Stimulated activated CD4-positive, alpha-beta T cell treated with anti-CD3 and anti-CD28 coated beads, Interleukin-4, amount 100 ng/mL, for 4 hours (primary cell): ENCODE data around the gene NAA25.
"Not testable (repeated sequence)": the region's sequence is repeated elsewhere in the genome, so short reads cannot be mapped to it uniquely, and the experiment has no call there.

Source experiments
- DNase-seq, 2 experiments: peaks; one replicate each; pipeline ENCODE4 v3.0.0-alpha.2; 2020

NAA25 gene

DNA sequence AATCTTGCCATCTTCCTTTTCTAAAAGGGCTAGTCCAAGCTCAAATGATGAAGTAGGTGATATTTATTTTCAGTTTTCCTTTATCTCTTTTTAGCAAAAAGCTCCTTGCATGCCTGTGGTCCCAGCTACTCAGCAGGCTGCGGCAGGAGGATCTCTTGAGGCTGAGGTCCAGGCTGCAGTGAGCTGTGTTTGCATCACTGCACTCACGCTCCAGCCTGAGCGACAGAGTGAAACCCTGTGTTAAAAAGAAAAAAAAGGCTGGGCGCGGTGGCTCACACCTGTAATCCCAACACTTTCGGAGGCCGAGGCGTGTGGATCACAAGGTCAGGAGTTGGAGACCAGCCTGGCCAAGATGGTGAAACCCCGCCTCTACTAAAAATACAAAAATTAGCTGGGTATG lies 100.6 kb downstream of the NAA25 start:
- no peak for DNase-seq

DNA sequence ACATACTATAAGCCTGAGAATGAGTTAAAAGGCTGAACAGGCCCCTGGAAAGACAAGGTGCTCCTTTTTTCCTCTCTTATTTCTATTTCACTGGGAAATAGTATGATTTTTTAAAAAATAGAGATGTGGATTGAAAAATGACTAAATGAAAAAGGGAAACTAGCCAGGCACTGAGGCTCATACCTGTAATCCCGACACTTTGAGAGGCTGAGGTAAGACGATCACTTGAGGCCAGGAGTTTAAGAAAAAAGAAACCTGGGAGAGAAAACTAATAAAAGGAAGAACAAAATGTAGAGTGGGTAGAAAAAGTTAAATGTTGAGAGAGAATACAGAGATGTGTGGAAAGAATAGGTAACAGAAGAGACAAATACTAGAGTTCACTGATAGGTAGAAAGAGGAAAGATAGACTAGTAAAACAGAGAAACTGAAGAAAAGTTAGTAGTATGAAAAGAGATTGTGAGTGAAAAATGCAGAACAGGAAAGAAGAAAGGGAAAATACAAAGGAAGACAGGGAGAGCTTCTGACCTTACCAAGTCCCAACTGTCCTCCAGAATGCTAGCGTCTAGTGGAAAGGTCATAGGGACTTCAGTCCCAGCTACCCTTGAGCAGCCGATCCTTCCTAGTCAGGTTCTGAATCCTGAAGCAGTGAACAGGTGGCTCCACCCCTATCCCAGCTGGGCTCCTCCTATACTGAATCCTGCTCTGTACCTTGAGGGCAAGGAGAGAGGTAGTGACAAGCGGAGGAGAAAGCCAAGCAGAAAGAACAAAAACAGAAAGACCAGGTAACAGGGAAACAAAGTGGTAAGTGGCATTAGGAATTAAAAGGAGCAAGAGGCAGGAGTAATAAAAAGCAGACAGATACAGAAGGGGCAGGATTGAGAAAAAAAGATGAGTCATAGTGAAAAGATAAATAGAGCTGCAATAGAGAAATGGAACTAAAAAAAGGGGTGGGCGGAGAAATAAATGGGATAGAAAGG lies 102.9 kb downstream of the NAA25 start:
- DNase-seq = no peak

DNA sequence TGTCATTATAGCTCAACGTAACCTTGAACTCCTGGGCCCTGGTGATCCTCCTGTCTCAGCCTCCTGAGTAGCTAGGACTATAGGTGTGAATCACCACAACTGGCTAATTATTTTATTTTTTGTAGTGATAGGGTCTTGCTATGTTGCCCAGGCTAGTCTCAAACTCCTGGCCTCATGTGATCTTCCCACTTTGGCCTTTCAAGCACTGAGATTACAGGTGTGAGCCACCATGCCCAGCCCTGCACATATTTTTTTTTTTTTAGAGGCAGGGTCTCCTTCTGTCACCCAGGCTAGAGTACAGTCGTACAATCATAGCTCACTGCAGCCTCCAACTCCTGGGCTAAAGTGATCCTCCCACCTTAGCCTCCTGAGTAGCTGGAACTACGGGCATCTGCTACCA lies 104.5 kb downstream of the NAA25 start:
- no peak for DNase-seq

DNA sequence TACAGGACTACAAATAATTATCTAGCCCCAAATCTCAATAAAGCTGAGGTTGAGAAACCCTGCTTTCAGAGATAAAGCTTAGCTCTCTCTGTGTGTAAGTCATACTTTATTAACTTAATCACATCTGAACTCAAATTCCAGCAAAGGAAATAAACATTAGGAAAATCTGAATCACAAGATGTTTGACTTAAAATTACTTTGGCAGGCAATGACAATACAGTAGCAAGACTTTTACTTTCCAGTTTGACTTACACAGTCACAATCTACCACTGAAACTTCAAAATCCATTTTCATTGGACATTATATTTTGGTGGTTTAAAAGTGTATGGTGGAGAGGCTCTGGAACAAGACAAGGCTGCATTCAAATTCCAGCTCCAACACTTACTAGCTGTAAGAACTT lies 107.0 kb downstream of the NAA25 start:
- no peak for DNase-seq

DNA sequence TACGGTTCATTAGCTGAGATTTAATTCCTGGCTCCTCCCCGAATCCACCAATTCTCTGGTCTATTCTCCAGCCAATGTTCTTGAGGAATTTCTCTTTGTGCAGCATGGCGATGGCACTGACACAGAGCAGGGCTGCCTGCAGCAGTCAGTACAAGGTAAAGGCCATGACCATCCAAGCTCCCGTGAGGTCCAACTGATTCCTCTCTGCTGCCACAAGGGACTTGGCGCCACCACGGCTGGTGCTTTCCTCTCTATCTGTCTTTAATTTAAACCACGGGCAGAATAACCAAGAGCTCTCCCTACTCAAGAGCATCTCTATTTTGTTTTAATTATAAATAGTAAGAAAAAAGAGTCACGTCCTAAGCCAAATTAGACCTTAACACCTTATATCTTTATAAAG lies 107.8 kb downstream of the NAA25 start:
- no peak for DNase-seq

DNA sequence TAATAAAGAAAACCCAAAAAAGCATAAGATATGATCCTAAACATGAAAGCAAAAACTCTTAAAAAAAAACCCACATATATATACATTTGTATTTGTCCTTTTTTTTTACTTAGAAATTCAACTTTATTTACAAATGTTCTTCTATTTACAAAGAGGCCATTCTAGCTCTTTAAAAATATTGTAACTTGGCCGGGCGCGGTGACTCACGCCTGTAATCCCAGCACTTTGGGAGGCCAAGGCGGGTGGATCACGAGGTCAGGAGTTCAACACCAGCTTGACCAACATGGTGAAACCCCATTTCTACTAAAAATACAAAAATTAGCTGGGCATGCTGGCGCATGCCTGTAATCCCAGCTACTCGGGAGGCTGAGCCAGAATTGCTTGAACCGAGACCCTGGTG lies 109.5 kb downstream of the NAA25 start:
- DNase-seq = not testable (repeated sequence)

DNA sequence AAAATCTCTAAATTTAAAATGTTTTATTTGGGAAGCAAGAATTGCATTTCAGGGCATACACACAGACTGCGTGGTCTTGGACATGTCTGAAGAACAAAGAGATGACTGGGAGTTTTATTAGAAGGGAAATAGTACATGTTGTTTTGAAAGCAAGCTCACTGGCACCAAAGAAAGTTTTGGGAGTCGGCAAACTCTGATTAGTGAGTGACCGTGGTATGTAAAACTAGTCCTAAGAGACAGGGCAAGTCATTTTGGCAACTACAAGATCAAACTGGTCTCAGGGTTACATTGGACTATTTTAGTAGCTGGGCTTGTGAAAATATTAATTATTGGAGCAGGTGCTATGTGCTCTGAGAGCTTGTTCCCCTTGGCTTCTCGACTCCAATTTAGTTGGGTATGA lies 110.6 kb downstream of the NAA25 start:
- DNase-seq = no peak

DNA sequence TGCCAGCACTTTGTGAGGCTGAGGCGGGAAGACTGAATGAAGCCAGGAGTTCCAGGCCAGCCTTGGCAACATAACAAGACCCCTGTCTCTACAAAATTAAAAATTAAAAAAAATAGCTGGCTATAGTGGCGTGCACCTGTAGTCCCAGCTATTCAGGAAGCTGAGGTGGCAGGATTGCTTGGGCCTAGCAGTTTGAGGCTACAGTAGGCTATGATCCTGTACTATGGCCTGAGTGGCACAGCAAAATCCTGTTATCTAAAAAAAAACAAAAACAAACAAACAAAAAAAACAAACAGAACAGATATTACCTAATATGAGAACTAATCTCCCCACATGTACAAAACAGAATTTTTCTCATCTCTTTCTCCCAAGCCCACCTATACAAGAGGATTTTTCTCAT lies 111.3 kb downstream of the NAA25 start:
- DNase-seq = no peak

DNA sequence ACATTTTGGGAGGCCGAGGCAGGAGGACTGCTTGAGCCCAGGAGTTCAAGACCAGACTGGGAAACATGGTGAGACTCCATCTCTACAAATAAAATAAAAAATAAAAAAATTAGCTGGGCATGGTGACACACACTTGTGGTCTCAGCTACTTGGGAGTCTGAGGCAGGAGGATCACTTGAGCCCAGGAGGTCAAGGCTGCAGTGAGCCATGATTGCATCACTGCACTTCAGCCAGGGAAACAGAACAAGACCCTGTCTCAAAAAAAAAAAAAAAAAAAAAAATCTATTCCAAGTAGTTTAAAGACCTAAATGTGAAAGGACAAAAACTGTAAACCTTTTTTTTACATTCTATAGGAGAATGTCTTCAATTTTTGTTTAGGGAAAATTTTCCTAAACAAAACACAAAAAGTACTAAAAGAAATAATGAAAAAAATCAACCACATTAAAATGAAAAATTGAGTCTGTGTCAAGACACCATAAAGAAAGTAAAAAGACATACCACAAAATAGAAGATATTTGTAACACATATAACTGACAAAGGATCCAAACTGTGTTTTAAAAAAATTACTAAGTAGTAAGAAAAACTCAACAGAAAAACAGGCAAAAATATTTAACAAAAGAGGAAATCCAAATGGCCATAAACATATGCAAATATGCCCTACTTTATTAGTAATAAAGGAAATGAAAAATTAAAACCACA lies 112.7 kb downstream of the NAA25 start:
- DNase-seq = no peak

DNA sequence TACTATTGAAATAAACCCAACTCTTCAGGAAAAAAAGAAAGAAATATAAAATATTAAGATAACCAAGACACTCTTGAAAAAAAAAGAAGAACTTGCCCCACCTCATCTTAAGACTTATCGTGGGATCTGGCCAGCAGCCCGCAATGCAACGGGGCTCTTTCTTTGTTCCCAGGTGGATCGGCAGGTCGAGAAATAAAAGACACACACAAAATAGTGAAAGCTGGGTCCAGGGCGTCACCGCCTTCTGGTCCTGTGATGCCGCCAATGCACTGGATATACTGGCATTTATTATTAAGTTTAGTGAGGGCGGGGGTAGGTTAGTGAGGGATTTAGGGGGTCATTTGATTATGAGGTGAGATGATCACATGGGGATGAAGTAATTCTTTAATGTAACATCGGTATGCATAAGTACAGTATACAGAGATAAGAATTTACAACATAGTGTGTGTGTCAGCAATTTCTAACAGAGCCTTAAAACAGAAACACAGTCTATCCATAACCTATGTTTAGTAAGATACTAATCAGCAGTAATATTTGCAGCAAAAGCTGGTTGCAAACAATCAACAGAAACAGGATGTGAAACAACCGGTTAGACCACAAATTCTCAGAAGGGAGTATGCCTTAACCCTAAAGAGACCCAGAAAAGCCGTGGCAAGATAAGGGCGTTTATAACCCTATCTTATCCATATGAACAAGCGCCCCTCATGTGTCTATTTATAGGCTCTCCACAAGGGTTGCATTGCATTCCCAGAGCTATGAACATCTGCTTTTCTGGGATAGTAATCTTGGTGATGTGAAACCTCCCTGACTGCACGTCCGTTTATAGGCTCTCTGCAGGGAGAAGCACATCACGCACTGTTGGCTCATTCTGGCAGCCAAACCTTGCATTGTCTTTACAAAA lies 114.1 kb downstream of the NAA25 start:
- not testable (repeated sequence) for DNase-seq

DNA sequence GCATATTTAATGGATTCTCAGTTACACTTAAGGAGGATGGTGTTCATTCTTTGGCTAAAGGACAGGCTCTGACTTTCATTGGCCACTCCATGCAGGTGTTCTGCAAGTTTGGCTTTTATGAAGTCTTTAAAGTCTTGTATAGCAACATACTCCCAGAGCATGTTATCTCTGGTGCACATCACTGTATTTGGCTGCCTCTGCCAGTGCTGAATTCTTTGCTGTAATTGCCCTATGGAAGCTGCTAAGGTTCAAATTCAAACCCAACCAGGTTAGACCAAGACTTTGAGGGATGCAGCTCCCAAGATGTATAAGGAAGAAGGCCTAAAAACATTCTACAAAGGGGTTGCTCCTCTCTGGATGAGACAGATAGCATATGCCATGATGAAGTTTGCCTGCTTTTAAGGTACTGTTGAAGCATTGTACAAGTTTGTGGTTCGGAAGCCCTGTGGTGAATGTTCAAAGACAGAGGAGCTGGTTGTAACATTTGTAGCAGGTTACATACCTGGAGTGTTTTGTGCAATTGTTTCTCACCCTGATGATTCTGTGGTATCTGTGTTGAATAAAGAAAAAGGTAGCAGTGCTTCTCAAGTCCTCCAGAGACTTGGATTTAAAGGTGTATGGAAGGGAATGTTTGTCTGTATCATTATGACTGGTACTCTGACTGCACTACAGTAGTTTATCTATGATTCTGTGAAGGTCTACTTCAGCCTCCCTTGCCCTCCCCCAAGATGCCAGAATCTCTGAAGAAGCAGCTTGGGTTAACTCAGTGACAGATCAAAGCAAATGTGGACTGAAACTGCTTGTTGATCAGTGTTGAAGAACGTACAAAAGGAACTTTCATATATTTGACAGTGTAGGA lies 115.1 kb downstream of the NAA25 start:
- DNase-seq = no peak

DNA sequence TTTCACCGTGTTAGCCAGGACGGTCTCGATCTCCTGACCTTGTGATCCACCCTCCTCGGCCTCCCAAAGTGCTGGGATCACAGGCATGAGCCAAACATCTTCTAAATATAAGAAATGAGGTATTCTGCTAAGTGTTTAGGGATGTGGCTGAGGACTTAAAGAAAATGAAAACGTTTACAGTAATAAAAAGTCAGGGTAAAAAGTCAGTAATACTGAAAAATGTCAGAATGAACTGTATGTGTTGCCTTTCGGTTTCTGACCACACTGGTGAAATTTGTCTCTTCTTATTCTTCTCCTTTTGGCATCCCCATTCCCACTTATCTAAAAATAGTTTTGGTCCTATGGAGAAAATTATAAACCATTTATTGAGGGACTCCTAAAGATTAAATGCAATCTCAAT lies 116.1 kb downstream of the NAA25 start:
- DNase-seq = no peak

DNA sequence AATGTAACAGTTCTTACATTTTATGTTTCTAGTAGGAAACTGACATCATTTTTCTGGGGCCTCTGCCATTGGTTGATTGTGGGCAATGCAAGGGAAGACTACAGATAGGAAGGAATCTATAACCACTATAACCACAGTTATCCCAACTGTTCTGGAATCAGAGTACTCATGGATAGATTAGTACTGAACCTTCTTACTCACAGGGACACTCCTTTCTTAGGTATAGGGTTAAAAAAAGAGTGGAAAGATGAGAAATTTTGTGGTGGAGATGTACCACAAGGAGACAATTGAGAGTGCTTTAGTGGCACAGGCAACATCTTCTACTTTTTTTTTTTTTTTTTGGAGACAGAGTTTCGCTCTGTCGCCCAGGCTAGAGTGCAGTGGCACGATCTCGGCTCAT lies 116.6 kb downstream of the NAA25 start:
- DNase-seq = no peak

DNA sequence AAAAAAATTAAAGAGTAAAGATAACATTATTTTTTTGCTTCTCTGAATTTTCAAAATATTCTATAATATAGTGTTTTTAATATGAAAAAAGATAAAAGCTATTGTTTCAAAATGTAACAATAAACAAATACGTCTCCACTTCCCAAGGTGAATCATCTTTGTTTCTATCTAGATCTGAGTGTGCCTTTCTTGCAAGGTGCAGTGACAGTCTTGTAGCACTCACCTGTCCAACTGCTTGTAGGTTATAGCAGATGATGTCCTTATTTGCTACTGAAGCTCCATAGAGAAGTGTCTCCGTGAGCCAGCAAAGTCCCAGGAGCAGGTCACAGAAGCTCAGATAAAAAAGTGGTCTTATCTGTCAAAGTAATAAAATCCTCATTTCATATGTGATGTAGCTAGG lies 117.0 kb downstream of the NAA25 start:
- DNase-seq = no peak

DNA sequence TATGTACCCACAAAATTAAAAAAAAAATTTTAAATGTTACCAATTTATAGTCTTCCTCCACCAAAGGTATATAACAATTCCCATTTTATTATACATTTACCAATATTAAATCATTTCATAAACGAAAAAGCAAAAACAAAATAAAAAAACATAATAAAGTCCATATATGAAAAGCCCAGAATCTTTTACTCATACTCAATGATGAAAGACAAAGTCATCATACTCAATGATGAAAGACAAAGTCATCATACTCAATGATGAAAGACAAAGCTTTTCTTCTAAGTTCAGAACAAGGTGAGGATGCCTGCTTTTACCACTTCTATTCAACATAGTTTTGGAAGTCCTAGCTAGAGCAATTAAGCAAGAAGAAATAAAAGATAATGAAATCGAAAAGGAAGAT lies 123.8 kb downstream of the NAA25 start:
- no peak for DNase-seq

DNA sequence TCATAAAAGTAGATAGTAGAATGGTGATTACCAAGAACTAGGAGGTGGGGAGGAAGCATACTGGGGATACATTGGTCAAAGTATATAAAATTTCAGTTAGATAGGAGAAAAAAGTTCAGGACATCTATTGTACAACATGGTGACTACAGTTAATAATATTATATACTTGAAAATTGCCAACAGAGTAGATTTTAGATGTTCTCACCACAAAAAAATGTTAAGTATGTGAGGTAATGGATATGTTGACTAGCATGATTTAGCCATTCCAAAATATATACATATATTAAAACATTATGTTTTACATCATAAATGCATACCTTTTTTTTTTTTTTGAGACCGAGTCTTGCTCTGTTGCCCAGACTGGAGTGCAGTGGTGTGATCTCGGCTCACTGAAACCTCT lies 126.6 kb downstream of the NAA25 start:
- no peak for DNase-seq

DNA sequence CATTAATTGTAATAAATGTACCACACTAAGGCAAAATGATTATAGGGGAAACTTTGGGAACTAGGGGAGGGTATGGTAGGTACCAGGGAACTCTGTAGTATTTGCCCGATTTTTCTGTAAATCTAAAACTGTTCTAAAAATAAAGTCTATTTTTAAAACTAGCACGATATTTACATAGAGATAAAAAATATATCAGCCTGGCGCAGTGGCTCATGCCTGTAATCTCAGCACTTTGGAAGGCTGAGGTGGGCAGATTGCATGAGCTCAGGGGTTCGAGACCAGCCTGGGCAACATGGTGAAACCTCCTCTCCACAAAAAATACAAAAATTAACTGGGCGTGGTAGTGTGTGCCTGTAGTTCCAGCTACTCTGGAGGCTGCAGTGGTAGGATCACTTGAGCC lies 128.0 kb downstream of the NAA25 start:
- DNase-seq = no peak

DNA sequence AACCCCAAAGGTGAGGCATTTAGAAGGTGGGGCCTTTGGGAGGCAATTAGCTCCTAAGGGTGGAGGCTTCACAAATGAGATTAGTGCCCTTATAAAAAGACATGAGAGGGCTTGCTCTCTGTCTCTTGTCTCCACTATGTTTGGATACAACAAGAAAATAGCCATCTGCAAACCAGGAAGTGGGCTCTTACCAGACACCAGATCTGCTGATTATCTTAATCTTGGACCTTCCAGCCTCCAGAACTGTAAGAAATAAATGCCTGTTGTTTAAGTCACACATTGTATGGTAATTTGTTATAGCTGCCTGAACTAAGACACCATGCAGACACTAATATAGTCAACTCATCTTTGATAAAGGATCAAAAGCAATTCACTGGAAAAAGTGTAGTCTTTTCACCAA lies 130.0 kb downstream of the NAA25 start:
- DNase-seq = no peak

DNA sequence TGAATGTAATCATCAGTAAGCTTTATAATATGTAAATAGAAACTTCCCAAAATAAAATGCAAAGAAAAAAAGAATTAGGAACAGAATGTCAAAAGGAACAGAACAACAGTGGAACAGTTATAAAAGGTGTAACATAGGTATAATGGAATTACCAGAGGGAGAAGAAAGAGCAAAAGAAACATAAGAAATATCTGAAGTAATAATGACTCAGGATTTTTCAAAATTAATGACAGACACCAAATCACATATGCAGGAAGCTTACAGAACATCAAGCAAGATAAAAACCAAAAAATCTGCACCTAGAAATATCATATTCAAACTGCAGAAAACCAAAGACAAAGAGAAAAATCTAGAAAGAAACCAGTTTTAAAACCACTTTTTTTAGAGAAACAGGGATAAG lies 131.7 kb downstream of the NAA25 start:
- no peak for DNase-seq
